HepG2 (cell line): ENCODE data around the gene COPE. TPM values are rescaled to one million over a fixed set of nuclear protein-coding genes. Genes with fewer than 3 reads are reported as not detected.
A peak's percentile ranks its signal among the peaks of the same experiment; 100 is the strongest.

Experiments used
- ATAC-seq: fragments of 200-7000 bp; cut with Tn5 transposase; 3 replicates; pipeline ENCODE4 v1.9.1; 2020; ENCODE audit warnings: mild to moderate bottlenecking, moderate library complexity
- BruUV-seq: library from RNA; stranded (reverse); fragments of 400-500 nt; replicated peaks from 2 replicates; lab custom pipeline; 2021; lab: Mats Ljungman, UMichigan
- CTCF ChIA-PET: fragments of 300-600 bp; formaldehyde crosslinking; extraction: SDS; loops from one replicate; lab custom pipeline; 2021; ENCODE audit warnings: low total read pairs, inconsistent platforms, low intra/inter-chr PET ratio; lab: Yijun Ruan, JAX
- POLR2A ChIA-PET: fragments of 350-600 bp; sonication (Branson Sonifier 250); formaldehyde crosslinking; loops from one replicate; lab custom pipeline; 2020; ENCODE audit warnings: antibody characterized with exemption, inconsistent platforms; lab: Yijun Ruan, JAX
- DNase-seq: peaks from one replicate; pipeline ENCODE4 v3.0.0-alpha.2; 2015; ENCODE audit warnings: low spot score
- FAIRE-seq: peaks from 3 replicates; lab custom pipeline; 2011; peaks lifted over from hg19 to GRCh38; lab: Jason Lieb, UNC
- H2AFZ ChIP-seq: one replicate; pipeline ENCODE4 v1.6.1; 2011; ENCODE audit warnings: low read length, inconsistent platforms
- H3K27ac ChIP-seq: fragments of 300-600 bp; 3 replicates; pipeline ENCODE4 v1.8.0; 2011; ENCODE audit warnings: mixed run types, mild to moderate bottlenecking, mixed read lengths, low read length, inconsistent platforms; ENCODE audit not compliant: insufficient read depth; ENCODE audit errors: extremely low read length
- H3K27me3 ChIP-seq, 2 experiments: fragments of 200-600 bp in 1 of 2; 2 replicates in 1 of 2; 3 replicates in 1 of 2; pipeline versions ENCODE4 v1.6.0 to v1.8.0; 2011; ENCODE audit warnings: low read length in 2 of 2, mild to moderate bottlenecking in 2 of 2, moderate library complexity in 2 of 2, inconsistent platforms in 1 of 2; ENCODE audit not compliant: insufficient read depth in 2 of 2, control insufficient read depth in 1 of 2
- H3K36me3 ChIP-seq, 2 experiments: fragments of 200-600 bp in 1 of 2; replicated peaks in 1 of 2; 2 replicates in 1 of 2; 3 replicates in 1 of 2; pipeline versions ENCODE4 v1.5.1 to v1.8.0; 2011; ENCODE audit warnings: low read length in 2 of 2, inconsistent platforms in 1 of 2; ENCODE audit not compliant: insufficient read depth in 2 of 2, control insufficient read depth in 1 of 2
- H3K4me1 ChIP-seq: 2 replicates; pipeline ENCODE4 v1.5.1; 2012; ENCODE audit warnings: low read length, inconsistent platforms; ENCODE audit not compliant: insufficient read depth
- H3K4me2 ChIP-seq: 2 replicates; pipeline ENCODE4 v1.6.0; 2011; ENCODE audit warnings: low read depth, low read length, inconsistent platforms
- H3K4me3 ChIP-seq, 3 experiments: fragments of 200-600 bp in 1 of 3; sonication (generic), shearing (Covaris generic) in 1 of 3; replicated peaks in 1 of 3; 2 replicates each; pipeline ENCODE4 v1.5.1; 2011 to 2016; ENCODE audit warnings: low read length in 3 of 3, inconsistent platforms in 2 of 3, low read depth in 2 of 3, mild to moderate bottlenecking in 2 of 3, control low read depth in 1 of 3, mixed read lengths in 1 of 3; ENCODE audit not compliant: insufficient read depth in 1 of 3
- H3K79me2 ChIP-seq: one replicate; pipeline ENCODE4 v1.6.1; 2011; ENCODE audit warnings: low read length, inconsistent platforms; ENCODE audit not compliant: insufficient read depth
- H3K9ac ChIP-seq: 2 replicates; pipeline ENCODE4 v1.6.0; 2011; ENCODE audit warnings: mild to moderate bottlenecking, low read depth, low read length, inconsistent platforms; ENCODE audit not compliant: insufficient read depth
- H3K9me3 ChIP-seq: 2 replicates; pipeline ENCODE4 v1.5.1; 2012; ENCODE audit warnings: mild to moderate bottlenecking, low read length
- H4K20me1 ChIP-seq: 2 replicates; pipeline ENCODE4 v1.6.0; 2011; ENCODE audit warnings: inconsistent platforms, mild to moderate bottlenecking, low read length, moderate library complexity; ENCODE audit not compliant: insufficient read depth
- AGO2 ChIP-seq: fragments of 200-400 bp; formaldehyde crosslinking; optimal IDR thresholded peaks from 2 replicates; pipeline ENCODE3; 2017; ENCODE audit warnings: mild to moderate bottlenecking, low read depth, low read length, moderate library complexity
- MED8 ChIP-seq: sonication (generic); formaldehyde crosslinking; IDR thresholded peaks from 2 replicates; pipeline ENCODE4 v1.8.1; 2023; ENCODE audit warnings: mild to moderate bottlenecking, missing genetic modification reagents; ENCODE audit not compliant: insufficient replicate concordance
- NONO ChIP-seq, 2 experiments: fragments of 450-650 bp in 1 of 2; sonication (generic) in 1 of 2; formaldehyde crosslinking in 1 of 2; IDR thresholded peaks in 1 of 2; conservative IDR thresholded peaks in 1 of 2; 2 replicates each; pipeline versions ENCODE4 v1.6.1 to v1.8.0; 2017 to 2022; ENCODE audit warnings: mild to moderate bottlenecking in 1 of 2, missing genetic modification reagents in 1 of 2, moderate library complexity in 1 of 2
- PPARG ChIP-seq: conservative IDR thresholded peaks from 2 replicates; pipeline ENCODE4 v1.6.1; 2016; ENCODE audit warnings: missing biosample characterization, missing genetic modification reagents
- SATB2 ChIP-seq: sonication (generic); formaldehyde crosslinking; IDR thresholded peaks from 2 replicates; pipeline ENCODE4 v1.5.0; 2020; ENCODE audit warnings: missing genetic modification reagents
- TAF1 ChIP-seq: sonication (generic); formaldehyde crosslinking; IDR thresholded peaks from 2 replicates; pipeline ENCODE4 v1.4.0; 2020; ENCODE audit warnings: missing genetic modification reagents
- ZFP36 ChIP-seq: fragments of 150-350 bp; IDR thresholded peaks from 2 replicates; pipeline ENCODE4 v1.6.1; 2018; ENCODE audit warnings: borderline replicate concordance, low read length, low read depth; ENCODE audit not compliant: partially characterized antibody
- ZNF18 ChIP-seq: sonication (generic); formaldehyde crosslinking; IDR thresholded peaks from 2 replicates; pipeline ENCODE4 v1.8.0; 2022; ENCODE audit warnings: mild to moderate bottlenecking, missing genetic modification reagents; ENCODE audit not compliant: insufficient replicate concordance
- WGBS: methylation state at CpG from one replicate; pipeline ENCODE4 v1.1.6; 2017; ENCODE audit warnings: low lambda C conversion rate; 5-methylcytosine and 5-hydroxymethylcytosine counted together
- in situ Hi-C: cut with HindIII; loops from 2 replicates; pipeline ENCODE4 v1.10.0; 2017; ENCODE audit warnings: low pct_unique_long_range_greater_than_20kb; ENCODE audit not compliant: extremely low pct_ligation_motif_present
- intact Hi-C: fragments of 100-400 bp; cut with micrococcal nuclease; formaldehyde crosslinking; loops from one replicate; pipeline ENCODE4 v1.10.0; 2022; ENCODE audit not compliant: unreplicated experiment
- polyA plus RNA-seq, 8 experiments: library from polyadenylated mRNA; depleted of rRNA in 3 of 8; stranded (reverse) in 7 of 8; unstranded in 1 of 8; fragments of >200 nt; fragmentation: Illumina TruSeq in 4 of 8; extraction: Trizol in 4 of 8; gene quantifications; 2 replicates each; pipeline versions ENCODE4 v1.2.1 to v1.2.3, GENCODE V29; 2011 to 2016; ENCODE audit warnings: low read depth in 4 of 8, missing spikeins in 1 of 8, mixed read lengths in 1 of 8; ENCODE audit not compliant: insufficient read depth in 1 of 8
- total RNA-seq, 5 experiments: library from RNA; depleted of rRNA; stranded (reverse); fragments of >200 nt; fragmentation: Illumina TruSeq; extraction: Trizol; gene quantifications; 2 replicates each; pipeline ENCODE4 v1.2.3, GENCODE V29; 2016; ENCODE audit warnings: low read depth in 1 of 5

Gene COPE
- total and polyA plus RNA-seq, 2 of the 13 experiments (the other 11 are each of a cell fraction or from before 2014, with no cell fraction given), result 189 to 205 TPM

DNA sequence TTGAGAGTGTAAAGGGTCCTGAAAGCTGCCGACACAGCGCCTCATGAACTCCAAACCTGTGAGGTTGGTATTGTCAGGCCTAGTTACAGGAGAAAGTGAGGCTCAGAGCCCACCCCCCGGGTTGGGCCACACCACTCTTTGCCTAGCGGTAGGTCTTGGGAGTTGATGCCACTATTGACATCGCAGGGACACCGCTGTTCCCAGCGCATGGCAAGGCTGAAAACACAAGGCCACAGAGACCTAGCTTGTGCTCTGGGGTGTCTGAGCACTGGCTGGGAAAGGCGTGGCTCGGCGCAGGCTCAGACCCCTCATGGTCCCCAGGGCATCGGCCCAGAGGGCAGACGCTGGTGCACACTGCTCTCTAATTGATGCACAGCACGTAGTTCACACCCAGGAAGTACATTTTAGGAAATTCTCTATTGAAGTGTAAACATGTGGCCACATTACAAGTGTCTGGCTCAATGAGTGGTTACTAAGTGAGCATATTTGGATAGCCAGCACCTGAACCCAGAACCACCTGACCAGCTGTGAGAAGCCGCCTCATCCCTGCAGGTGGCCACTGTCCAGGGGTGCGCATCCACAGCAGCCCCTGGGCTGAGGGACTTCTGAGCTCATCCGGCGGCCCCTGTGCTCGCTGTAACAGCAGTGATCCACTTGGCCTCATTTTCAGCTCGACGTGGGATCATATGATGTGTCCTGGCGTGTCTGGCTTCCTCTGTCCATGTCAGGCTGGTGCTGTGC lies 60.1 kb downstream of the COPE start:
- Histone ChIP-seq H2AFZ (no peak overlapping the region), H3K79me2 (no peaks in the 10 kb centered on the region), H3K4me3 (no peak overlapping the region), H3K27me3 (no peaks in the 10 kb centered on the region), H3K4me2 (no peak overlapping the region), H3K9me3 (no peaks in the 10 kb centered on the region), H3K9ac (no peak overlapping the region), H3K27ac (no peak overlapping the region), H3K4me1 (no peaks in the 10 kb centered on the region), H4K20me1 (0 out of 2 replicates have a peak, but pooled peaks cover 3% of the 10 kb centered on the region), H3K36me3 (peaks cover 71 to 98% of the 10 kb centered on the region in 2 experiments)
- DNase-seq, result no peak
- ChIA-PET POLR2A (no interaction called here), CTCF (no interaction called here)
- BruUV-seq, result no TSS peak
- TF ChIP-seq NONO (IDR thresholded peaks at IDR 0.05), result no peak
- TF ChIP-seq NONO (CRISPR knock-in tag; conservative IDR thresholded peaks at IDR 0.05), result no peak
- TF ChIP-seq AGO2, result peak; percentile 49
- no peak for TF ChIP-seq ZFP36
- TF ChIP-seq PPARG (CRISPR knock-in tag), result no peak
- no peak for TF ChIP-seq TAF1 (CRISPR knock-in tag)
- TF ChIP-seq ZNF18 (CRISPR knock-in tag), result no peak
- TF ChIP-seq SATB2 (CRISPR knock-in tag), result no peak
- no peak for TF ChIP-seq MED8 (CRISPR knock-in tag)
- 95% methylated on average over 11 of the region's 21 CpGs for WGBS
- no peak for FAIRE-seq
- in situ Hi-C loops, result no loop called here
- no peak for ATAC-seq
- intact Hi-C loops, result no loop called here
